H7 (cell line): ENCODE data around the gene BAAT. TPM values are rescaled to one million over a fixed set of nuclear protein-coding genes. Genes with fewer than 3 reads are reported as not detected.
"Not testable (repeated sequence)": the region's sequence is repeated elsewhere in the genome, so short reads cannot be mapped to it uniquely, and the experiment has no call there.

Experiments
- DNase-seq: peaks from one replicate; pipeline ENCODE4 v3.0.0; 2012
- H3K27me3 ChIP-seq: 2 replicates; pipeline ENCODE4 v1.6.0; 2011; ENCODE audit warnings: mild to moderate bottlenecking, low read length; ENCODE audit not compliant: control insufficient read depth, insufficient read depth
- H3K36me3 ChIP-seq: replicated peaks from 2 replicates; pipeline ENCODE4 v1.5.1; 2011; ENCODE audit warnings: low read length; ENCODE audit not compliant: control insufficient read depth, insufficient read depth
- H3K4me3 ChIP-seq: 2 replicates; pipeline ENCODE4 v1.5.1; 2011; ENCODE audit warnings: low read depth, mild to moderate bottlenecking, control low read depth, low read length, moderate library complexity; ENCODE audit not compliant: insufficient read depth
- total RNA-seq: library from RNA; depleted of rRNA; stranded (reverse); fragments of >200 nt; shearing (Covaris generic); gene quantifications from 2 replicates; pipeline ENCODE4 v1.2.3, GENCODE V29; 2014; rRNA removed

Gene BAAT
- total RNA-seq, result 0.10 TPM in 1 of 2 replicates, not detected in the other

GRCh38 chr9:101384873-101385536 is at the start of gene BAAT:
Gene BAAT, minus strand, starts transcription at chr9:101385006. Its CDS starts 13,602 bp downstream, at chr9:101371404.
- DNase-seq, H3K4me3 ChIP-seq, H3K36me3 ChIP-seq, H3K27me3 ChIP-seq: not testable (repeated sequence)

- no peaks in the 10 kb centered on the region for H3K27me3 ChIP-seq
- DNase-seq, result no peak
- H3K4me3 ChIP-seq, result no peak overlapping the region
- H3K36me3 ChIP-seq, result no peaks in the 10 kb centered on the region
Measured at GRCh38 chr9:101433229-101433628, 48.4 kb upstream of the BAAT start.

- no peaks in the 10 kb centered on the region for H3K36me3 ChIP-seq
- no peaks in the 10 kb centered on the region for H3K27me3 ChIP-seq
- no peak overlapping the region for H3K4me3 ChIP-seq
- DNase-seq, result no peak
Measured at GRCh38 chr9:101432740-101433139, 47.9 kb upstream of the BAAT start.

- no peak overlapping the region for H3K4me3 ChIP-seq
- H3K36me3 ChIP-seq, result no peaks in the 10 kb centered on the region
- no peak for DNase-seq
- H3K27me3 ChIP-seq, result no peaks in the 10 kb centered on the region
Measured at GRCh38 chr9:101432171-101432570, 47.4 kb upstream of the BAAT start.

- Histone ChIP-seq H3K36me3 (no peaks in the 10 kb centered on the region), H3K4me3 (no peak overlapping the region), H3K27me3 (no peaks in the 10 kb centered on the region)
- no peak for DNase-seq
Measured at GRCh38 chr9:101429736-101430135, 44.9 kb upstream of the BAAT start.

- H3K36me3 ChIP-seq, result no peaks in the 10 kb centered on the region
- H3K4me3 ChIP-seq, result no peak overlapping the region
- DNase-seq, result no peak
- no peaks in the 10 kb centered on the region for H3K27me3 ChIP-seq
Measured at GRCh38 chr9:101428909-101429308, 44.1 kb upstream of the BAAT start.

- DNase-seq, result no peak
- H3K36me3 ChIP-seq, result no peaks in the 10 kb centered on the region
- H3K27me3 ChIP-seq, result no peaks in the 10 kb centered on the region
Measured at GRCh38 chr9:101427957-101428655, 43.3 kb upstream of the BAAT start.

GRCh38 chr9:101427358-101427757 is 42.6 kb upstream of the BAAT start:
- DNase-seq, result no peak
- H3K36me3 ChIP-seq, result no peaks in the 10 kb centered on the region
- no peak overlapping the region for H3K4me3 ChIP-seq

More at GRCh38 chr9:101427957-101428655, 43.3 kb upstream of the BAAT start:
- no peak overlapping the region for H3K4me3 ChIP-seq

GRCh38 chr9:101421653-101422065 is 36.9 kb upstream of the BAAT start:
- no peaks in the 10 kb centered on the region for H3K36me3 ChIP-seq
- DNase-seq, result no peak
- H3K27me3 ChIP-seq, result no peaks in the 10 kb centered on the region
- H3K4me3 ChIP-seq, result no peak overlapping the region

More at GRCh38 chr9:101427358-101427757, 42.6 kb upstream of the BAAT start:
- no peaks in the 10 kb centered on the region for H3K27me3 ChIP-seq

- DNase-seq, result no peak
- Histone ChIP-seq H3K36me3 (no peaks in the 10 kb centered on the region), H3K27me3 (no peaks in the 10 kb centered on the region)
Measured at GRCh38 chr9:101419863-101420262, 35.1 kb upstream of the BAAT start.

GRCh38 chr9:101418518-101419430 is 34.0 kb upstream of the BAAT start:
- Histone ChIP-seq H3K4me3 (no peak overlapping the region), H3K27me3 (no peaks in the 10 kb centered on the region), H3K36me3 (no peaks in the 10 kb centered on the region)
- no peak for DNase-seq

More at GRCh38 chr9:101419863-101420262, 35.1 kb upstream of the BAAT start:
- H3K4me3 ChIP-seq, result no peak overlapping the region

- H3K4me3 ChIP-seq, result no peak overlapping the region
- no peaks in the 10 kb centered on the region for H3K27me3 ChIP-seq
- H3K36me3 ChIP-seq, result no peaks in the 10 kb centered on the region
- no peak for DNase-seq
Measured at GRCh38 chr9:101417977-101418376, 33.2 kb upstream of the BAAT start.

- H3K4me3 ChIP-seq, result no peak overlapping the region
- DNase-seq, result no peak
- H3K36me3 ChIP-seq, result no peaks in the 10 kb centered on the region
- no peaks in the 10 kb centered on the region for H3K27me3 ChIP-seq
Measured at GRCh38 chr9:101417389-101417788, 32.6 kb upstream of the BAAT start.

- H3K4me3 ChIP-seq, result no peak overlapping the region
- H3K36me3 ChIP-seq, result no peaks in the 10 kb centered on the region
- no peak for DNase-seq
- H3K27me3 ChIP-seq, result no peaks in the 10 kb centered on the region
Measured at GRCh38 chr9:101415578-101415977, 30.8 kb upstream of the BAAT start.
